ENCODE measurements around the gene PLPPR4.
A peak's percentile ranks its signal among the peaks of the same experiment; 100 is the strongest.
"Not testable (repeated sequence)": the region's sequence is repeated elsewhere in the genome, so short reads cannot be mapped to it uniquely, and the experiment has no call there.

The PLPPR4 gene

DNA sequence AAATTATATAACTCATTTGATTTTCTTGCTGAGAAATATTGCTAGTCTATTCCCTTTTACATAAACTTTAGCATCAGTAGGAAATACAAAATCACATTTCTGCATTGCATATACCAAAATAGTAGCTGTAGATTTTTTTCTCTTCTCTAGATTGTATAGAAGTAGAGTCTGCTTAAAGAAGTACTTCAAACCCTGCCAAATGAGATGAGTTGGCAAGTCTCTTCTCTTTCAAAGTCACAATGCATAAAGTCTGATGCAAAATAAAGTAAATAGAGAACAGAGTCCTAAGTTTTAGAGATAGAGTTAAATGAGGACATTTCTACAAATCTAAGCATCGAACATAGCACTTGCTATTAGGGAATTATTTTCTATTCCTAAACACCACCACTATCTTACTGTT lies 6.4 kb downstream of the PLPPR4 start:
- DNase-seq = no peak

GRCh38 chr1:99271249-99271648 lies 7.0 kb downstream of the PLPPR4 start:
- DNase-seq = no peak

GRCh38 chr1:99277066-99277465 lies 12.8 kb downstream of the PLPPR4 start:
- no peak for DNase-seq

DNA sequence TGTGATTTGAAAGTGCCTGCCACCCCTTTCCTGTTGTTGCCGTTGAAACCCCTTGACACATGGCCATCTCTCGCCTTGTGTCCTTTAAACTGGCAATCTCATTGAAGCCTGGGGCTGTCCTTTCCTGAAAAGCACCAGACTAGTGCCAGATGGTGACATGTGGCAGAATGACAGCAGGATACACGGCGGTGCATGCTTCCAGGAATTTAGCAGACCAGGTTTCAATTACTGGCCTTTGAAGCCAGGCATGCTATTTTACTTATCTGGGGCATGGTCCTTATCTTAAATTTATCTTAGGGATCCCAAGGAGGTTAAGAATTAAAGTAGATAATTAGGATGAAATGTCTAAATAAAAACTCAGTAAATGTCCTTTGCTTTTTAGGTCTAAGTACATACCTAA lies 15.2 kb downstream of the PLPPR4 start:
- peak; percentile 59 for DNase-seq

GRCh38 chr1:99281105-99281504 lies 16.8 kb downstream of the PLPPR4 start:
- DNase-seq = no peak

DNA sequence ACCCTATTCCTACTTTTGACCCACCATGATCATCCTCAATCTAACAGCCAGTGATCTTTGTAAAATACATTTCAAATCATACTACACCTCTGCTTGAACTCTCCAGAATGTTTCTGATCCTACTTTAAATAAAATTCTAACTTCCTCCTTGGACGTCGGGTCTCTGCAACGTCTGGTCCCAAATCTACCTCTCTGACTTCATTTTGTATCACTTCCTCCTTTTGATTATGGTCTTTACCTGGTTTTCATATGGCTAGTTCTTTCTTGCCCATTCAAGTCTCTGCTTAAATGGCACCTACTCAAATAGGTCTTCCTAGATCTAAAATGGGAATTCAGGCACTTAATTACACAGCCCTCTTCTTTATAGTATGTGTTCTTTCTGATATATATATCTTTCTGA lies 18.2 kb downstream of the PLPPR4 start:
- no peak for DNase-seq

- not testable (repeated sequence) for DNase-seq
Measured at GRCh38 chr1:99283521-99283920, 19.2 kb downstream of the PLPPR4 start.

- DNase-seq = no peak
Measured at GRCh38 chr1:99292886-99293285, 28.6 kb downstream of the PLPPR4 start.

DNA sequence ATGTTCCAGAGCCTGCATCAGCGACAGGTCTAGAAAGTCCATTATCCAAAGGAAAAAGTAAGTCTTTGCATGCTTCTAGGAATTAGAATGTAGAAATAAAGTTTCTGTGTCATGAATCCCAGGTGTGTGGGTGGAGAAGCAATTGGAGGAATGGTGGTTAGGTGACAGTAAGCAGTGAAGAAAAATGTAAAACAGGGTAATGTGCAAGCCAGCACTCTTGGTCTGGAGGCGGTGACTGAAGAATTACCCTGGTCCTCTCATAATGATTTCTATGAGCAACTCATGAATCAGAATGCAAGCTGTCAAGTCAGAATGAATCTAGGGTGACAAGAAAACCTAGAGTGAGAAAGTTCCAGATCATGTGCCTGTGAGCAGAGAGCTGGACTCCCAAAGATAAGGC lies 33.6 kb downstream of the PLPPR4 start:
- DNase-seq = no peak

DNA sequence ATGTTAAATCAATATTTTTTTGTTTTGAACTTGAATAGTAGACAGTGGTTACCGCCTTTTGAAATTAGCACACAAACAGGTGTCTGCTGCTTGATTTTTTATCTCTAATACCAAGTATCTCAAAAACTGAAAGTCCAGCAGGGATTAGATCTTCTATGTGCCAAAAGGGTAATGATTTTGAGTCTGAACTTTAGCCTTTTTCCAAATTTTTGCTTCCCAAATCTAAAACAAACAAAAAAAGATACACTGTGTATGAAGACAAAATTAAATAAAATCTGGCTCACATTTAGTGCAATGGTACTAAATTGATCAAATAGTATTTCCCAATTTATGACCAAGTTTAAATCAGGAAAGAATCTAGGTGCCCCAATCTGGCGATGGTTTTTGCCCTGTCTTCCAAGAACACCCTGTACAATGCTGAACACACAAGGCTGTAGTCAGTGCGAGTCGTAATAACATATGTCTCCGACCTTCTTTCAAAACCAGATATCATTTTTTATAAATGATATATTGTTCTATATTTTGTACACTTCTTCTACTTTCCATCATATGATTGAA lies 40.5 kb downstream of the PLPPR4 start:
- no peak for DNase-seq

DNA sequence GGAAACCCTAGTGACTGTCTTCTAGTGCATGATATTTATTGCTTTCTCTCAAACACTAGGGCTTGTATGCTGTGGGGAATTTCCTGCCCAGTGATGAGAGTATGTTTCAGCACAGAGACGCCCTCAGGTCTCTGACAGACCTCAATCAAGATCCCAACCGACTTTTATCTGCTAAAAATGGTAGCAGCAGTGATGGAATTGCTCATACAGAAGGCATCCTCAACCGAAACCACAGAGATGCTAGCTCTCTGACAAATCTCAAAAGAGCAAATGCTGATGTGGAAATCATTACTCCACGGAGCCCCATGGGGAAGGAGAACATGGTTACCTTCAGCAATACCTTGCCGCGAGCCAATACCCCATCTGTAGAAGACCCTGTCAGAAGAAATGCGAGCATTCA lies 41.3 kb downstream of the PLPPR4 start:
- no peak for DNase-seq

GRCh38 chr1:99306056-99306455 lies 41.8 kb downstream of the PLPPR4 start:
- DNase-seq = no peak

- DNase-seq = no peak
Measured at GRCh38 chr1:99306644-99307043, 42.4 kb downstream of the PLPPR4 start.

DNA sequence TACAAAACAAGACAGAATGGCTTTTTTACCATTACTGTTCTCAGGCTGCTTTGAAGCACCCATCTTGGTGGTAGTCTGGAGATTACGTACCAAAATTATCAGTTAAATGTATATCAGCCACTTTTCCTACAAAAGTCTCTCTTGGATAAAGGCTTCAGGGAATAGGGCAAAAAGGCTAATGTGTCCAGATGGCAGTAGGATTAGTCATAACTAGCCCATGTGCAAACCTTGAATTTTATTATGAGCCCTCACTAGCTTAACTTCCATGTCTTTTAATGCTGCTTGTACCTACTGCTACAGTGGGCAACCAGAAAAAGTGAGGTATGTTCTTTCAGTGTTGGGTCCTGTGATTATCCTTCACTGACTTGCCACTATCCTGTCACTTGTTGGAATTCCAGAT lies 51.0 kb downstream of the PLPPR4 start:
- DNase-seq = peak; percentile 7

DNA sequence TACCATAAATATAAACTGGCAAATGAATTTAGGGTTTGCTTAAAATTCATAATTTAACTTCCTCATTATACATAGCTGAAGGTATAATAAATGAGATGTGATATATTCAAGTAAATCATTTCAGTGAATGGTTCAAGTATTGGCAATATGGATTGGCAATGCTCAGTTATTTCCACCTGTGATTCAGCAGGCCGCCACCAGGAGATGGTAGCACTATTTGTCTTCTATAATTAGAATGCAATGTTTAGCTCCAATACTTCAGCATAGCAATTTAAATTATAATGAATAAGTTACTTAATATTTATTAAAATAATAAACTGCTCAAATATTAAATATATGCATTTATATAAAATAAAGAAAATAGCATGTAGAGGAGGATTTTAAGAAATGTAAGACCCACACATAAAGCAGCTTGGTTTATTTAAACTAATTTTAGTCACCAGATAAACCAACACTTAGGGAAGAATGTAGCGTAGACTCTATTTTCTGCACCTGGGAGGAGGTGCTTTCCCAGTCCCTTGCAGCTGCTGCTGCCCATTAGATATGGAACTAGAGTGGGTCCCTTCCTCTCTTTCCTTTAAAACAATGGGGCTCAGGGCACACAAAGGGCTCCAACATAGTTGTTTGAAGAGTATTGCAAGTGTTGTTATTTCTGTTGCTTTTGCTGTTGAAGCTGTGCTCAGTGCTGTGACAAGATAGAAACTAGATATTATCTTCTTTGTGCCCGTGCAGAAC lies 62.1 kb downstream of the PLPPR4 start:
- no peak for DNase-seq

GRCh38 chr1:99327357-99327756 lies 63.1 kb downstream of the PLPPR4 start:
- no peak for DNase-seq

DNA sequence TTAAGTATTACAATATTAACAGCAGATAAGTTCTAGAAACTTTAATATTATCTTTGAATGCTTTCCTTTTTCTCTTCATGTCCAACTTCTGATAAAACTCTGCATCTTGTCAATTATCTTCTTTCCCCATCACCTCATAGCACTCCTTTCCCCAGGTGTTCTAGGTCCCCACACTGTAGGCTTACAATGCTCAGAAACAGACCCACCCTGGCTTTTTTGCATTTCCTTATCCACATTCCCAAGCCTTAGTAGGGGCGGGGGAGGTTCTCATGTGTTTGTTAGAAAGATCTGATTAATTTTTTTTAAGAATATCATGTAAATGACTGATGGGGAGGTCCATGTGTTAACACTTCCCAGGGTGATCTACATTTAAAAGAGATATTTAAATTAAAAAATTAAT lies 63.9 kb downstream of the PLPPR4 start:
- no peak for DNase-seq

DNA sequence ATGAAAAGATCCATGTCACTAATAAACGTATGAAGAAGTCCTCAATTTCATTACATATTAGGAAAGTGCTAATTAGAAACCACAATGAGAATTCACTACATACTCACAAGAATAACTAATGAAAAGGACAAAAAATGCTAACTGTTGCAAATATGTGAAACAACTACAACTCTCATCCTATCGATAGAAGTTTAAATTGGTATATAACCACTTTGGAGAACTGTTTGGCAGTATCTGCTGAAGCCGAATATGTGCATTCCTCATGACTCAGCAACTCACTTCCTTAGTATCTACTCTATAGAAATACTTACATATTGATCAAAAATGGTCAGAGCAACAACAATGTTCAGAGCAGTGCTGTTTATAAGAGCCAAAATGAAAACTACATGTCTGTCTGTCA lies 66.8 kb downstream of the PLPPR4 start:
- no peak for DNase-seq

GRCh38 chr1:99331636-99332035 lies 67.3 kb downstream of the PLPPR4 start:
- DNase-seq = no peak

GRCh38 chr1:99332561-99332960 lies 68.3 kb downstream of the PLPPR4 start:
- no peak for DNase-seq

DNA sequence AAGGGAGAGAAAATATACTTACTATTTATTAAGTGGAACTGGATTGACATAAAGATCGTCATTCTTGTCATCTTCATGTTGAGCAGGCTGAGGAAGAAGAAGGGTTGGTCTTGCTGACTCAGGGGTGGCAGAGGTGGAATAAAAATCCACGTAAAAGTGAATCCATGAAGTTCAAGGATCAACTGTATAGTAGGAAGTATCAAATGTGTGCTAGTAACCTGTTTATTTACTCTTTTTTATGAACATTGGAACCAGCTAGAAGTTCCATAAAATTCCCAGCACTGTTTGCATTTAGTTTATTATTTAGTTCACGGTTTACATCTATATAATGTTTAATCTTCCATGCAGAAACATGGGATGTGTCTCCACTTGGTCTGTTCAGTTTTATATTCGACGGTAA lies 70.7 kb downstream of the PLPPR4 start:
- DNase-seq = no peak

- no peak for DNase-seq
Measured at GRCh38 chr1:99347041-99347684, 82.9 kb downstream of the PLPPR4 start.

- DNase-seq = no peak
Measured at GRCh38 chr1:99348397-99349132, 84.3 kb downstream of the PLPPR4 start.

DNA sequence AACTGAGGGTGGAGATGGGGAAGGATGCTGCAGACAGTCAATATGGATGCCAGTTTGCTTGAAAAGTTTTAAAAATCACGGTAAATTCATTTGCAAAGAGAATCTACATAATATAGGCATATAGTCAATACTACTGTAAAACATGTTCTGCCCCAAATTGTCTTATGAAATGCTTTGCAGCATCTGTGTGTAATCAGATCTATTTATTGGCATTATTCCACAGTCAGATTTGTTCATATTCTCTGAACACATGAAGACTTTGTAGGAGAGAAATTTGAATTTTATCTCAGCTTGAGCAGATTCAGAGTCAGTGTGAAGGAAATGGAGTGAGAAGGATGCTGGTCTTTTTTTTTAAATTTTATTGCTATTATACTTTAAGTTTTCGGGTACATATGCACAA lies 88.5 kb downstream of the PLPPR4 start:
- DNase-seq = no peak
